ENCODE results near the gene ABTB2. TPM values are rescaled to one million over a fixed set of nuclear protein-coding genes. Genes with fewer than 3 reads are reported as not detected.
A peak's percentile ranks its signal among the peaks of the same experiment; 100 is the strongest.

Gene ABTB2
- total and polyA plus RNA-seq, 10 of the 15 experiments (the other 5 are each of a cell fraction or from before 2014, with no cell fraction given), result 0.13 to 2.1 (median 0.72) TPM

- Histone ChIP-seq H3K4me1 (ENCODE audit: control insufficient read depth, insufficient read depth, low read length) (peaks cover 3% of the 10 kb centered on the region; the same call in 1 of the 2 replicates), H3K27me3 (replicated peaks in 1 of 2; ENCODE audit: control insufficient read depth in 2 of 2, insufficient read depth in 2 of 2, low read length in 1 of 2) (peaks cover 0 to 3% of the 10 kb centered on the region in 2 experiments; a peak in 2 of 4 replicates), H3K4me2 (ENCODE audit: control insufficient read depth, insufficient read depth) (peak overlapping the region; percentile 100), H3K9me3 (replicated peaks; ENCODE audit: control insufficient read depth, insufficient read depth, low read length) (no peaks in the 10 kb centered on the region), H3K36me3 (ENCODE audit: control insufficient read depth in 2 of 2, insufficient read depth in 2 of 2, low read length in 1 of 2) (no peaks in the 10 kb centered on the region), H3K9ac (ENCODE audit: control insufficient read depth, insufficient read depth, low read length) (no peak overlapping the region), H3K27ac (ENCODE audit: control insufficient read depth, insufficient read depth) (no peak overlapping the region), H3K4me3 (peak overlapping the region; percentile 84; the same call in 1 of the 2 replicates), H2AFZ (ENCODE audit: control insufficient read depth, low read depth, low read length) (peak overlapping the region; percentile 80), H4K20me1 (ENCODE audit: control insufficient read depth, insufficient read depth) (peaks cover 3% of the 10 kb centered on the region; the same call in 1 of the 2 replicates), H3K79me2 (ENCODE audit: control insufficient read depth, insufficient read depth, low read length) (peaks cover 14% of the 10 kb centered on the region)
- POLR2A ChIA-PET, result no interaction called here
- peak; percentile 1; the same call in 1 of the 2 replicates for TF ChIP-seq NR2C1 (IDR thresholded peaks at IDR 0.05)
- peak; percentile 6; the same call in 1 of the 2 replicates for TF ChIP-seq ZBTB40 (IDR thresholded peaks at IDR 0.05; ENCODE audit: borderline replicate concordance)
- TF ChIP-seq RELB (IDR thresholded peaks at IDR 0.05; ENCODE audit: low read depth), result peak; percentile 14; the same call in 1 of the 2 replicates
- no peak for TF ChIP-seq HDAC6 (IDR thresholded peaks at IDR 0.05; ENCODE audit: unreplicated experiment)
- TF ChIP-seq ZNF24 (IDR thresholded peaks at IDR 0.05), result 0 out of 2 replicates have a peak, but pooled peaks have one; percentile 2
- in situ Hi-C loops (cut with MboI) (loop anchor here (5.0 kb wide), 4 partner anchors 117 to 497 kb away; no protein-coding TSS in a partner anchor), intact Hi-C loops (cut with micrococcal nuclease; ENCODE audit: unreplicated experiment) (loop anchor here (1.0 to 5.0 kb wide), 7 partner anchors 115 to 501 kb away; partner anchors contain the start of genes CAPRIN1 and NAT10)
- FAIRE-seq, result no peak
- ATAC-seq, result no peak
- BruUV-seq (replicated peaks), result no TSS peak
- 36% methylated on average over 4 of the region's 4 CpGs for WGBS (ENCODE audit: insufficient coverage, insufficient replicate concordance, low lambda C conversion rate, missing lambda C conversion rate)
- RAD21 ChIA-PET (ENCODE audit: unreplicated experiment), result no interaction called here
- SMC1A ChIA-PET (ENCODE audit: uncharacterized antibody, unreplicated experiment), result no interaction called here
- DNase-seq (ENCODE audit: low read depth, low spot score), result no peak
- CTCF ChIA-PET, result no interaction called here
These were observed 1.7 kb upstream of the ABTB2 start for GRCh38 chr11:34359548-34359891.
